ENCODE data around the gene ADAMTS2. TPM values are rescaled to one million over a fixed set of nuclear protein-coding genes. Genes with fewer than 3 reads are reported as not detected.

ADAMTS2 gene
- total and polyA plus RNA-seq, 11 donors, result 1.1 to 23.0 (median 5.5) TPM

- no peak overlapping the region for H3K27ac ChIP-seq
- ATAC-seq, result no peak
- no peaks in the 10 kb centered on the region for H3K4me1 ChIP-seq
- H3K36me3 ChIP-seq, result no peaks in the 10 kb centered on the region
- H3K27me3 ChIP-seq, result peaks cover 0 to 18% (median 0%) of the 10 kb centered on the region in 9 donors
- no peaks in the 10 kb centered on the region for H3K9me3 ChIP-seq
- intact Hi-C loops (cut with DNase I), result no loop called here
- no peak for DNase-seq
- TF ChIP-seq CTCF (IDR thresholded peaks at IDR 0.05) (no peak), POLR2A (IDR thresholded peaks at IDR 0.05) (no peak)
- WGBS, 4 donors, result 80 to 89% (median 87%) methylated on average over 5 of the region's 5 CpGs
- H3K4me3 ChIP-seq, result no peak overlapping the region
Observed at GRCh38 chr5:179371121-179371510, 25.9 kb upstream of the ADAMTS2 start.

GRCh38 chr5:179370490-179371120 is 25.3 kb upstream of the ADAMTS2 start:
- intact Hi-C loops (cut with DNase I), result no loop called here
- no peak for ATAC-seq
- peak in 1 of 5 donors; percentile 40 for DNase-seq
- H3K36me3 ChIP-seq, result no peaks in the 10 kb centered on the region
- no peaks in the 10 kb centered on the region for H3K4me1 ChIP-seq
- peaks cover 0 to 18% (median 0%) of the 10 kb centered on the region in 9 donors for H3K27me3 ChIP-seq
- H3K9me3 ChIP-seq, result no peaks in the 10 kb centered on the region
- TF ChIP-seq CTCF (IDR thresholded peaks at IDR 0.05), result no peak
- no peak for TF ChIP-seq POLR2A (IDR thresholded peaks at IDR 0.05)
- 76 to 86% (median 79%) methylated on average over 24 of the region's 24 CpGs for WGBS, 4 donors
- H3K27ac ChIP-seq, result no peak overlapping the region
- H3K4me3 ChIP-seq, result no peak overlapping the region

DNA sequence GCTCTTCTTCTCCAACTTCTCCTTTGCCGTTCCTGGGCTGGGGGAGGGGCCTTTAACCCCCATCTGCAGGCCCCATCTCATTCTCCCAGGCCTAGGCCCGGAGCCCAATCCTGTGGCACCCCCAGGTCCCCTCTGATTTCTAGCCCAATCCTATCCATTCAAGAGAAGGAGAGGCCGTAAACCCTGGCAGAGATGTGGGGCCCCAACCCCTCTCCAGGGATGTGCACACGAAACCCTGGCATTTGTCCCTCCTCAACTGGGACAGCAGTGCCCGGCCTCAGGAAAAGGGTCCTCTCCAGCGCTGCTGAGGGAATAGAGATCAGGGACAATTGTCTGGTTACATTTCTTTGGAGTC is 24.2 kb upstream of the ADAMTS2 start:
- peaks cover 0 to 18% (median 0%) of the 10 kb centered on the region in 9 donors for H3K27me3 ChIP-seq
- ATAC-seq, result no peak
- no peak overlapping the region for H3K27ac ChIP-seq
- TF ChIP-seq POLR2A (IDR thresholded peaks at IDR 0.05) (no peak), CTCF (IDR thresholded peaks at IDR 0.05) (no peak)
- no peaks in the 10 kb centered on the region for H3K9me3 ChIP-seq
- intact Hi-C loops (cut with DNase I), result no loop called here
- 72 to 83% (median 78%) methylated on average over 6 of the region's 6 CpGs for WGBS, 4 donors
- H3K4me1 ChIP-seq, result no peaks in the 10 kb centered on the region
- H3K36me3 ChIP-seq, result no peaks in the 10 kb centered on the region
- H3K4me3 ChIP-seq, result no peak overlapping the region
- DNase-seq, result no peak

DNA sequence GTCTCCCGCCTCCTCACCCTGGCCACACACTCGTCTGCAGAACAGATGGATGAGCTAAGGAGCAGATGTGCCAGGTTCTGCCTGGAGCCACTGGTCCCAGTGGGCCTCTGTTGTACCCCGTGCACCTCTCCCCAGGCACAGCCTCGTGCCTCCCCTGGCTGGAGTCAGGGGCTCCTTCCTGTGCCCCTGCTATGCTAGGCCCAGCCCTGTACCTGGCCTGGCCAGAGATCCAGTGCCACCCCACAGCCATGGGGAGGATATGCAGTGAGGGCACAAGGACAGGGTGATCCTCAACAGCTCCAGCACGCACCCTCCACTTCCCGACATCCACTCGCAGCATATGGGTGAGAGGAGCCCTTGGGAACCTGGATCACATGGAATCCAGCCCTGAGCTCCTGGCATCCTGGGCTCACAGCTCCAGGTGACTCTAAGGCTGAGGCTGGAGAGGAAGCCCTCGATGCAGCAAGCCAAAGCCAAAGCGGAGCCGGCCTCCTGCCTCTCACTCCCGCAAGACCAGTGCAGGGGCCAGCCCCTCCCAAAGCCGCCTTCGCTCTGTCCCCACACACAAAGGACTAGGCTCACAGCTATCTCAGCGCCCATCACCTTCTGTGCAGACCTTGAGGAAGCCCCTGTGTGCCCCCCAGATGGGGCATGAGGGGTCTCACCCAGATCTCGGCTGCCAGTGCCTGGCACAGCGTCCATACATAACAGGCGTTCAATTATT is 23.7 kb upstream of the ADAMTS2 start:
- Histone ChIP-seq H3K36me3 (no peaks in the 10 kb centered on the region), H3K4me1 (no peaks in the 10 kb centered on the region), H3K4me3 (no peak overlapping the region), H3K27me3 (peaks cover 0 to 18% (median 0%) of the 10 kb centered on the region in 9 donors), H3K9me3 (no peaks in the 10 kb centered on the region), H3K27ac (no peak overlapping the region)
- peak in 1 of 5 donors; percentile 52 for DNase-seq
- 80 to 91% (median 88%) methylated on average over 13 to 17 of the region's 17 CpGs for WGBS, 4 donors
- ATAC-seq, result no peak
- TF ChIP-seq CTCF (IDR thresholded peaks at IDR 0.05) (no peak), POLR2A (IDR thresholded peaks at IDR 0.05) (no peak)
- intact Hi-C loops (cut with DNase I), result no loop called here
